Panc1 (cell line): ENCODE results near the gene TMEM8B. TPM values are rescaled to one million over a fixed set of nuclear protein-coding genes. Genes with fewer than 3 reads are reported as not detected.
A peak's percentile ranks its signal among the peaks of the same experiment; 100 is the strongest.
"Not testable (repeated sequence)": the region's sequence is repeated elsewhere in the genome, so short reads cannot be mapped to it uniquely, and the experiment has no call there.

Experiments
- ATAC-seq: fragments of 200-7000 bp; cut with Tn5 transposase; 2 replicates; pipeline ENCODE4 v1.9.1; 2020; ENCODE audit warnings: mild to moderate bottlenecking, moderate library complexity
- BruUV-seq: library from RNA; stranded (reverse); fragments of 400-500 nt; replicated peaks from 2 replicates; lab custom pipeline; 2021; lab: Mats Ljungman, UMichigan
- CTCF ChIA-PET: fragments of 300-600 bp; sonication (Branson Sonifier 250); formaldehyde crosslinking; loops from one replicate; lab custom pipeline; 2022; ENCODE audit warnings: antibody characterized with exemption; lab: Charles Lee
- POLR2A ChIA-PET: fragments of 300-600 bp; sonication (Branson Sonifier 250); formaldehyde crosslinking; loops from one replicate; lab custom pipeline; 2022; ENCODE audit warnings: antibody characterized with exemption; lab: Charles Lee
- DNase-seq: peaks from one replicate; pipeline ENCODE4 v3.0.0-alpha.2; 2010; ENCODE audit warnings: low read depth, low spot score
- H3K27ac ChIP-seq: 2 replicates; pipeline ENCODE4 v1.5.1; 2011; ENCODE audit warnings: mild to moderate bottlenecking, low read length, inconsistent platforms
- H3K27me3 ChIP-seq: fragments of 200-500 bp; sonication (Bioruptor generic); 2 replicates; pipeline ENCODE4 v1.6.0; 2014; ENCODE audit warnings: low read length, inconsistent platforms; ENCODE audit not compliant: control insufficient read depth, insufficient read depth
- H3K36me3 ChIP-seq: fragments of 200-500 bp; sonication (Bioruptor generic); 2 replicates; pipeline ENCODE4 v1.5.1; 2014; ENCODE audit warnings: inconsistent platforms, mild to moderate bottlenecking, low read length, moderate library complexity; ENCODE audit not compliant: control insufficient read depth, insufficient read depth
- H3K4me1 ChIP-seq: 2 replicates; pipeline ENCODE4 v1.5.1; 2011; ENCODE audit warnings: inconsistent platforms, mild to moderate bottlenecking, low read length, moderate library complexity; ENCODE audit not compliant: control insufficient read depth, insufficient read depth
- H3K4me3 ChIP-seq, 2 experiments: 2 replicates each; pipeline ENCODE4 v1.5.1; 2011 to 2012; ENCODE audit warnings: low read depth in 2 of 2, low read length in 2 of 2, mild to moderate bottlenecking in 2 of 2, inconsistent platforms in 1 of 2, moderate library complexity in 1 of 2
- H3K9me3 ChIP-seq: fragments of 200-500 bp; sonication (Bioruptor generic); 2 replicates; pipeline ENCODE4 v1.5.1; 2014; ENCODE audit warnings: low read depth, mild to moderate bottlenecking, inconsistent platforms, low read length, moderate library complexity; ENCODE audit not compliant: control insufficient read depth, insufficient read depth
- POLR2AphosphoS5 ChIP-seq: IDR thresholded peaks from 2 replicates; pipeline ENCODE4 v1.6.1; 2012; ENCODE audit warnings: mild to moderate bottlenecking, low read depth, low read length, moderate library complexity
- SIN3A ChIP-seq: IDR thresholded peaks from 2 replicates; pipeline ENCODE4 v1.6.1; 2012; ENCODE audit warnings: low read depth, mild to moderate bottlenecking, low read length, moderate library complexity, borderline replicate concordance; ENCODE audit not compliant: insufficient read depth
- TCF7L2 ChIP-seq: IDR thresholded peaks from 2 replicates; pipeline ENCODE4 v1.6.1; 2011; ENCODE audit warnings: mild to moderate bottlenecking, low read depth, low read length, inconsistent platforms
- in situ Hi-C: cut with HindIII; loops from 2 replicates; pipeline ENCODE4 v1.10.0; 2016; ENCODE audit warnings: low sequenced_read_pairs, low pct_unique_long_range_greater_than_20kb
- intact Hi-C: fragments of 100-400 bp; cut with micrococcal nuclease; formaldehyde crosslinking; loops from one replicate; pipeline ENCODE4 v1.10.0; 2022; ENCODE audit not compliant: unreplicated experiment
- total RNA-seq: library from RNA; stranded (reverse); gene quantifications from one replicate; pipeline ENCODE4 v1.2.1, GENCODE V29; 2021; ENCODE audit not compliant: unreplicated experiment
- TF ChIP-seq, protein P1 (sequence below): fragments of 450-650 bp; IDR thresholded peaks from 2 replicates; pipeline ENCODE4 v1.5.1; 2017; ENCODE audit warnings: mild to moderate bottlenecking
- TF ChIP-seq, protein P2 (sequence below), 2 experiments: IDR thresholded peaks; 2 replicates each; pipeline ENCODE4 v1.6.1; 2011 to 2012; ENCODE audit warnings: low read depth in 2 of 2, control low read depth in 1 of 2, low read length in 1 of 2, mild to moderate bottlenecking in 1 of 2, moderate library complexity in 1 of 2; ENCODE audit not compliant: insufficient read depth in 1 of 2

TMEM8B gene
- total RNA-seq, 1 experiment from 2014 or later, result 7.9 TPM

DNA sequence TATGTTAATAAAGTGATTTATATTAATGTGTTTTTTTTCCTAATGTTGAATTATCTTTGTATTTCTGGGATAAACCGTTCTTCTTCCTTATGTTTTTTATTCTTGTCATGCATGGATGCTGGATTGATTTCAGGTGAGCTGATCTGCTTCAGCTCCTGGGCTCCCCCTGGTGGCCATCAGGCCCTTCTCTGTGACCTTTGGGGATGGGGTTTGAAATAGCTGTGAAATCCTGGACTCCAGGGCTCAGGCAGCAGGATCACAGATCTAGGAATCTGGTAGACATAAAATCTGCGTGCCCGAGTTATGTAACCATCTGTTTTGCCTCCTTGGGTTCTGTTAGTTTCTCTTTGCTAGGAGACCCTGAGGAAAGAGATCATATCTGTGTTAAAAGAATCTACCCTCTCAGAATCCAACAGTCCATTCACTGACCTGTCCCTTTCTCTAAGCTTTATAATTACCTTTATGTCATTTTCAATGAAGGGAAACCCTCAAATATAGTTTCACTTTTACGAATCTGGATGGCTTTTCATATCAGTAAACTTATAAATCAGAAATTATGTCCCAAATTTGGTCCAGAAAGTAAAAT, 53.3 kb downstream of the TMEM8B start:
- in situ Hi-C loops, result no loop called here
- H3K27ac ChIP-seq, result no peak overlapping the region
- H3K4me3 ChIP-seq, result no peak overlapping the region
- no peaks in the 10 kb centered on the region; the same call in 1 of the 2 replicates for H3K9me3 ChIP-seq
- H3K4me1 ChIP-seq, result peaks cover 5% of the 10 kb centered on the region; the same call in 1 of the 2 replicates
- no TSS peak for BruUV-seq
- H3K27me3 ChIP-seq, result no peaks in the 10 kb centered on the region; the same call in 1 of the 2 replicates
- POLR2A ChIA-PET, result no interaction called here
- no peak for TF ChIP-seq TCF7L2
- TF ChIP-seq, protein P1, sequence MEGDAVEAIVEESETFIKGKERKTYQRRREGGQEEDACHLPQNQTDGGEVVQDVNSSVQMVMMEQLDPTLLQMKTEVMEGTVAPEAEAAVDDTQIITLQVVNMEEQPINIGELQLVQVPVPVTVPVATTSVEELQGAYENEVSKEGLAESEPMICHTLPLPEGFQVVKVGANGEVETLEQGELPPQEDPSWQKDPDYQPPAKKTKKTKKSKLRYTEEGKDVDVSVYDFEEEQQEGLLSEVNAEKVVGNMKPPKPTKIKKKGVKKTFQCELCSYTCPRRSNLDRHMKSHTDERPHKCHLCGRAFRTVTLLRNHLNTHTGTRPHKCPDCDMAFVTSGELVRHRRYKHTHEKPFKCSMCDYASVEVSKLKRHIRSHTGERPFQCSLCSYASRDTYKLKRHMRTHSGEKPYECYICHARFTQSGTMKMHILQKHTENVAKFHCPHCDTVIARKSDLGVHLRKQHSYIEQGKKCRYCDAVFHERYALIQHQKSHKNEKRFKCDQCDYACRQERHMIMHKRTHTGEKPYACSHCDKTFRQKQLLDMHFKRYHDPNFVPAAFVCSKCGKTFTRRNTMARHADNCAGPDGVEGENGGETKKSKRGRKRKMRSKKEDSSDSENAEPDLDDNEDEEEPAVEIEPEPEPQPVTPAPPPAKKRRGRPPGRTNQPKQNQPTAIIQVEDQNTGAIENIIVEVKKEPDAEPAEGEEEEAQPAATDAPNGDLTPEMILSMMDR, result peak; percentile 99
- intact Hi-C loops, result loop anchor here (1.0 kb wide), 2 partner anchors 56 to 92 kb away; no protein-coding TSS in a partner anchor
- DNase-seq (peak; percentile 72), ATAC-seq (peak; percentile 99)
- CTCF ChIA-PET, result interaction anchor here (0.5 to 2.6 kb wide), 25 partner anchors 13 to 1875 kb away, joined by 3 to 22 read pairs (median 3); partner anchors contain the start of gene TMEM8B
- H3K36me3 ChIP-seq, result no peaks in the 10 kb centered on the region

DNA sequence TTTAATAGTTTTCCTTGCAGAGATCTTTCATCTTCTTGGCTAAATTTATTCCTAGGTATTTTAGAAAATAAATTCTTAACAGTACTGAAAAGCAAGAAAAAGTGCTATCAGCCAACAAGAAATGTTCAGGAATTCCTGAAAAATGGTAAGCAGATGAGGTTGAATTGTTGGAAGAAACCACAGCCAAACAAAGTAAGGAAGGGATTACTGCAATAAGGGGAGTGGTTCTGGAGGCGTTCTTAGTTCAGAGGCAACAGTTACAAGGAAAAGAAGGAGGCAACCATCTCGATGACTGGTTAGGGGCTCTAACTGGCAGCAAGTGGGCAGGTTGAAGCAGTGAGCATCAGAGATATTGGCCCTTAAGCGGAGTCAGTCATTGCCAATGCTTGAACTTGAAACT, 54.0 kb downstream of the TMEM8B start:
- Histone ChIP-seq H3K4me1 (peaks cover 5% of the 10 kb centered on the region; the same call in 1 of the 2 replicates), H3K9me3 (no peaks in the 10 kb centered on the region), H3K36me3 (no peaks in the 10 kb centered on the region), H3K27ac (no peak overlapping the region), H3K4me3 (no peak overlapping the region), H3K27me3 (no peaks in the 10 kb centered on the region; the same call in 1 of the 2 replicates)
- DNase-seq (no peak), ATAC-seq (no peak)
- in situ Hi-C loops, result no loop called here
- TF ChIP-seq SIN3A (no peak), TCF7L2 (no peak), POLR2AphosphoS5 (no peak)
- TF ChIP-seq, protein P2, sequence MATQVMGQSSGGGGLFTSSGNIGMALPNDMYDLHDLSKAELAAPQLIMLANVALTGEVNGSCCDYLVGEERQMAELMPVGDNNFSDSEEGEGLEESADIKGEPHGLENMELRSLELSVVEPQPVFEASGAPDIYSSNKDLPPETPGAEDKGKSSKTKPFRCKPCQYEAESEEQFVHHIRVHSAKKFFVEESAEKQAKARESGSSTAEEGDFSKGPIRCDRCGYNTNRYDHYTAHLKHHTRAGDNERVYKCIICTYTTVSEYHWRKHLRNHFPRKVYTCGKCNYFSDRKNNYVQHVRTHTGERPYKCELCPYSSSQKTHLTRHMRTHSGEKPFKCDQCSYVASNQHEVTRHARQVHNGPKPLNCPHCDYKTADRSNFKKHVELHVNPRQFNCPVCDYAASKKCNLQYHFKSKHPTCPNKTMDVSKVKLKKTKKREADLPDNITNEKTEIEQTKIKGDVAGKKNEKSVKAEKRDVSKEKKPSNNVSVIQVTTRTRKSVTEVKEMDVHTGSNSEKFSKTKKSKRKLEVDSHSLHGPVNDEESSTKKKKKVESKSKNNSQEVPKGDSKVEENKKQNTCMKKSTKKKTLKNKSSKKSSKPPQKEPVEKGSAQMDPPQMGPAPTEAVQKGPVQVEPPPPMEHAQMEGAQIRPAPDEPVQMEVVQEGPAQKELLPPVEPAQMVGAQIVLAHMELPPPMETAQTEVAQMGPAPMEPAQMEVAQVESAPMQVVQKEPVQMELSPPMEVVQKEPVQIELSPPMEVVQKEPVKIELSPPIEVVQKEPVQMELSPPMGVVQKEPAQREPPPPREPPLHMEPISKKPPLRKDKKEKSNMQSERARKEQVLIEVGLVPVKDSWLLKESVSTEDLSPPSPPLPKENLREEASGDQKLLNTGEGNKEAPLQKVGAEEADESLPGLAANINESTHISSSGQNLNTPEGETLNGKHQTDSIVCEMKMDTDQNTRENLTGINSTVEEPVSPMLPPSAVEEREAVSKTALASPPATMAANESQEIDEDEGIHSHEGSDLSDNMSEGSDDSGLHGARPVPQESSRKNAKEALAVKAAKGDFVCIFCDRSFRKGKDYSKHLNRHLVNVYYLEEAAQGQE (IDR thresholded peaks at IDR 0.05; ENCODE audit: insufficient read depth in 1 of 2, low read depth in 2 of 2, low read length in 1 of 2), result no peak
- TF ChIP-seq, protein P1, result no peak
- no TSS peak for BruUV-seq
- ChIA-PET CTCF (interaction anchor here (1.1 to 2.6 kb wide), 7 partner anchors 20 to 279 kb away, joined by 3 to 22 read pairs (median 5); no protein-coding TSS in a partner anchor), POLR2A (no interaction called here)
- intact Hi-C loops, result loop anchor here (1.0 kb wide), 2 partner anchors 57 to 93 kb away; no protein-coding TSS in a partner anchor

DNA sequence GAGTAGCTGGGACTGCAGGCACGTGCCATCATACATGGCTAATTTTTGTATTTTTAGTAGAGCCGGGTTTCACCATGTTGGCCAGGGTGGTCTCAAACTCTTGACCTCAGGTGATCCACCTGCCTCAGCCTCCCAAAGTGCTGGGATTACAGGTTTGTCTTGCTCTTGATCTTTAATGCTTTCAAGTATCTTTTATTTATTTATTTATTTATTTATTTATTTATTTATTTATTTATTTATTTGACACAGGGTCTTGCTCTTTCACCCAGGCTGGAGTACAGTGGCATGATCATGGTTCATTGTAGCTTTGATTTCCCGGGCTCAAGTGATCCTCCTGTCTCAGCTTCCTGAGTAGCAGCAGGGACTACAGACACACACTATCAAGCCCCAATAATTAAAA, 55.9 kb downstream of the TMEM8B start:
- H3K27me3 ChIP-seq, POLR2A ChIA-PET, BruUV-seq, ATAC-seq, H3K27ac ChIP-seq, DNase-seq, H3K4me1 ChIP-seq, H3K36me3 ChIP-seq, in situ Hi-C loops, H3K9me3 ChIP-seq, intact Hi-C loops, H3K4me3 ChIP-seq: not testable (repeated sequence)
- CTCF ChIA-PET, result interaction anchor here (1.0 kb wide), 1 partner anchor 18 kb away, joined by 3 read pairs; no protein-coding TSS in a partner anchor
